ENCODE data around the gene FBL.
"Not testable (repeated sequence)": the region's sequence is repeated elsewhere in the genome, so short reads cannot be mapped to it uniquely, and the experiment has no call there.

DNA sequence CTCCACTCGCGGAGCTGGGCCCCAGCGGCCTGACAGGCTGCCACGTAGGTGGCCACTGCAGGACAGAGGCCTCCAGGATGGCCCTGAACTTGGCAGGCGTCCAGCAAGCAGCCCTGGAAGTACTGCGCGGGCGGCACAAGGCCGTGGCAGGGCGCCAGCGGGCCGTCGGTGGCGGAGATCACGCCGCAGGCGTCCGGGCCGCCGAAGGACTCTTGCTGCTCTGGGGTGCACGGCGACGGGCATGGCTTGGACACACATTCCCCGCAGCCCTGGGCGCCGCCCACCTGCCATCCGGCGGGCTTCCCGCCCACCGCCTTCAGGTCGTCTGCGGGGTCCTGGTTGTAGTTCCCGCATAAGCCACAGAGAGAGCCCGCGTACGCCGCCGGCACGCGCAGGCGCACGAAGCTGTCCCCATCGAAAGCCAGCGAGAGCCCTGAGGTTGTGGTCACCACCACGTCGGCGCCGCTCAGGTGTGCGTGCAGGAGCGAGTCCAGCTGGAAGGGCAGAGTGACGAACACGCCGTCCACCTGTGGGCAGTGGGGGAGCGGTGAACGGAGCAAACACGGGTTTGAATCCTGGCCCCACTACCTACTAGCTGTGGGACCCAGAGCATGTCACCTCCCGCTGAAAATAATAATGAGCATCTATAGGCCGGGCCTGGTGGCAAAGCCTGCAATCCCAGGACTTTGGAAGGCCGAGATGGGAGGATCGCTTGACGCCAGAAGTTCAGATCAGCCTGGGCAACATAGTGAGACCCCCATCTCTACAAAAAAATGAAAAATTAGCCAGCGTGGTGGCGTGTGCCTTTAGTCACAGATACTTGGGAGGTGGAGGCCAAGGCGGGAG is 45.7 kb upstream of the FBL start:
- TF ChIP-seq CTCF (IDR thresholded peaks at IDR 0.05; ENCODE audit: insufficient read depth, low read length, poor library complexity, severe bottlenecking); EZH2phosphoT487 (conservative IDR thresholded peaks at IDR 0.05; ENCODE audit: low read length): not testable (repeated sequence)

All from SU-DHL-6 (cell line).